OCI-LY7 (cell line): ENCODE measurements around the gene DYNLT2B. TPM values are rescaled to one million over a fixed set of nuclear protein-coding genes. Genes with fewer than 3 reads are reported as not detected.

Experiments used
- BruUV-seq: library from RNA; stranded (reverse); fragments of 400-500 nt; replicated peaks from 2 replicates; lab custom pipeline; 2021; lab: Mats Ljungman, UMichigan
- CTCF ChIA-PET: fragments of 300-600 bp; sonication (Branson Sonifier 250); formaldehyde crosslinking; loops from one replicate; lab custom pipeline; 2022; ENCODE audit warnings: antibody characterized with exemption; ENCODE audit not compliant: unreplicated experiment; lab: Charles Lee
- POLR2A ChIA-PET: fragments of 300-600 bp; sonication (Branson Sonifier 250); formaldehyde crosslinking; loops from one replicate; lab custom pipeline; 2022; ENCODE audit warnings: antibody characterized with exemption; lab: Charles Lee
- DNase-seq: peaks from one replicate; pipeline ENCODE4 v3.0.0-alpha.2; 2015; ENCODE audit warnings: low spot score
- H2AFZ ChIP-seq: fragments of 200-600 bp; sonication (generic), shearing (Covaris generic); 2 replicates; pipeline ENCODE4 v1.6.1; 2014; ENCODE audit warnings: mild to moderate bottlenecking, antibody characterized with exemption, low read length, moderate library complexity
- H3K27ac ChIP-seq: fragments of 200-600 bp; sonication (generic); 2 replicates; pipeline ENCODE4 v1.5.1; 2014; ENCODE audit warnings: mixed run types, low read depth, mild to moderate bottlenecking, moderate library complexity, low read length, inconsistent platforms; ENCODE audit not compliant: poor library complexity, severe bottlenecking
- H3K36me3 ChIP-seq: fragments of 200-600 bp; sonication (generic); 2 replicates; pipeline ENCODE4 v1.6.1; 2014; ENCODE audit warnings: mild to moderate bottlenecking, antibody characterized with exemption, low read length, moderate library complexity, mixed read lengths; ENCODE audit not compliant: insufficient read depth
- H3K4me1 ChIP-seq: fragments of 200-600 bp; sonication (generic); 2 replicates; pipeline ENCODE4 v1.5.1; 2014; ENCODE audit warnings: mild to moderate bottlenecking, low read length; ENCODE audit not compliant: insufficient read depth, poor library complexity, severe bottlenecking
- H3K4me2 ChIP-seq: fragments of 200-600 bp; sonication (generic); 2 replicates; pipeline ENCODE4 v1.6.1; 2014; ENCODE audit warnings: mild to moderate bottlenecking, low read length
- H3K4me3 ChIP-seq: fragments of 200-600 bp; sonication (generic); 2 replicates; pipeline ENCODE4 v1.5.1; 2014; ENCODE audit warnings: mild to moderate bottlenecking, low read depth, low read length; ENCODE audit not compliant: poor library complexity, severe bottlenecking
- H3K79me2 ChIP-seq: fragments of 200-600 bp; sonication (generic); 2 replicates; pipeline ENCODE4 v1.6.1; 2016; ENCODE audit warnings: low read depth, mild to moderate bottlenecking, low read length, moderate library complexity, mixed read lengths; ENCODE audit not compliant: insufficient read depth
- H3K9me2 ChIP-seq: fragments of 200-600 bp; sonication (generic); 2 replicates; pipeline ENCODE4 v1.6.1; 2016; ENCODE audit warnings: mild to moderate bottlenecking, low read length, mixed read lengths; ENCODE audit not compliant: insufficient read depth
- H3K9me3 ChIP-seq: fragments of 200-600 bp; sonication (generic); 2 replicates; pipeline ENCODE4 v1.6.1; 2014; ENCODE audit warnings: mild to moderate bottlenecking, mixed run types, low read length, mixed read lengths
- H4K20me1 ChIP-seq: fragments of 200-600 bp; sonication (generic); 2 replicates; pipeline ENCODE4 v1.6.1; 2014; ENCODE audit warnings: mild to moderate bottlenecking, antibody characterized with exemption, low read length, moderate library complexity, mixed read lengths; ENCODE audit not compliant: insufficient read depth
- CTCF ChIP-seq: fragments of 200-600 bp; sonication (generic); conservative IDR thresholded peaks from 2 replicates; pipeline ENCODE4 v1.5.1; 2014; ENCODE audit warnings: mild to moderate bottlenecking, antibody characterized with exemption, low read length, moderate library complexity, mixed read lengths
- EZH2phosphoT487 ChIP-seq: fragments of 200-600 bp; sonication (generic); IDR thresholded peaks from 2 replicates; pipeline ENCODE4 v1.6.1; 2018; ENCODE audit warnings: low read depth, borderline replicate concordance, mild to moderate bottlenecking, mixed run types, antibody characterized with exemption, low read length, moderate library complexity, mixed read lengths
- intact Hi-C: fragments of 100-400 bp; cut with micrococcal nuclease; formaldehyde crosslinking; loops from one replicate; pipeline ENCODE4 v1.10.0; 2022; ENCODE audit not compliant: unreplicated experiment
- total RNA-seq, 2 experiments: library from RNA; depleted of rRNA in 1 of 2; stranded (reverse); fragments of >200 nt in 1 of 2; shearing (Covaris generic) in 1 of 2; gene quantifications; 2 replicates each; pipeline ENCODE4 v1.2.3, GENCODE V29; 2014 to 2022

The DYNLT2B gene
- total RNA-seq, 2 experiments from 2014 or later, result 17.9 to 21.5 TPM

GRCh38 chr3:196351541-196351940, 33.5 kb upstream of the DYNLT2B start:
- CTCF ChIA-PET, result no interaction called here

GRCh38 chr3:196350067-196350466, 32.0 kb upstream of the DYNLT2B start:
- TF ChIP-seq EZH2phosphoT487 (no peak), CTCF (no peak)
- Histone ChIP-seq H3K79me2 (no peaks in the 10 kb centered on the region), H3K4me2 (no peak overlapping the region), H4K20me1 (no peaks in the 10 kb centered on the region), H3K9me3 (no peaks in the 10 kb centered on the region), H3K27ac (no peak overlapping the region), H3K9me2 (no peaks in the 10 kb centered on the region), H3K4me3 (no peak overlapping the region), H3K36me3 (peaks cover 8% of the 10 kb centered on the region), H3K4me1 (peaks cover under 1% of the 10 kb centered on the region), H2AFZ (no peak overlapping the region)
- ChIA-PET POLR2A (interaction anchor here (1.7 kb wide), 1 partner anchor 9 kb away, joined by 5 read pairs; no protein-coding TSS in a partner anchor), CTCF (no interaction called here)
- TSS peak; percentile 11 for BruUV-seq
- intact Hi-C loops, result no loop called here
- no peak for DNase-seq

More at GRCh38 chr3:196351541-196351940, 33.5 kb upstream of the DYNLT2B start:
- Histone ChIP-seq H3K79me2 (no peaks in the 10 kb centered on the region), H3K9me3 (no peaks in the 10 kb centered on the region), H4K20me1 (no peaks in the 10 kb centered on the region), H3K36me3 (peaks cover 23% of the 10 kb centered on the region), H3K27ac (no peak overlapping the region), H3K4me3 (no peak overlapping the region), H3K4me1 (no peaks in the 10 kb centered on the region), H3K4me2 (no peak overlapping the region), H2AFZ (no peak overlapping the region), H3K9me2 (no peaks in the 10 kb centered on the region)
- DNase-seq, result no peak
- BruUV-seq, result no TSS peak
- intact Hi-C loops, result no loop called here
- TF ChIP-seq EZH2phosphoT487, result no peak
- TF ChIP-seq CTCF, result no peak
- POLR2A ChIA-PET, result interaction anchor here (0.5 to 1.2 kb wide), 2 partner anchors 9 to 123 kb away, joined by 3 to 4 read pairs; no protein-coding TSS in a partner anchor

- Histone ChIP-seq H3K36me3 (no peaks in the 10 kb centered on the region), H3K9me2 (no peaks in the 10 kb centered on the region), H3K27ac (no peak overlapping the region), H3K79me2 (no peaks in the 10 kb centered on the region), H4K20me1 (no peaks in the 10 kb centered on the region), H3K4me3 (no peak overlapping the region), H2AFZ (no peak overlapping the region), H3K9me3 (no peaks in the 10 kb centered on the region), H3K4me1 (peaks cover 7% of the 10 kb centered on the region), H3K4me2 (no peak overlapping the region)
- no TSS peak for BruUV-seq
- CTCF ChIA-PET, result no interaction called here
- POLR2A ChIA-PET, result interaction anchor here (1.7 kb wide), 1 partner anchor 8 kb away, joined by 5 read pairs; no protein-coding TSS in a partner anchor
- TF ChIP-seq EZH2phosphoT487, result no peak
- TF ChIP-seq CTCF, result no peak
- no peak for DNase-seq
- intact Hi-C loops, result no loop called here
These were observed 30.7 kb upstream of the DYNLT2B start for GRCh38 chr3:196348698-196349097.
